Amniotic stem cell (primary cell): ENCODE data around the gene RORB.
"Not testable (repeated sequence)": the region's sequence is repeated elsewhere in the genome, so short reads cannot be mapped to it uniquely, and the experiment has no call there.

ENCODE experiments used
- DNase-seq: peaks from one replicate; lab custom pipeline; 2025; lab: John Stamatoyannopoulos, UW

Gene RORB

DNA sequence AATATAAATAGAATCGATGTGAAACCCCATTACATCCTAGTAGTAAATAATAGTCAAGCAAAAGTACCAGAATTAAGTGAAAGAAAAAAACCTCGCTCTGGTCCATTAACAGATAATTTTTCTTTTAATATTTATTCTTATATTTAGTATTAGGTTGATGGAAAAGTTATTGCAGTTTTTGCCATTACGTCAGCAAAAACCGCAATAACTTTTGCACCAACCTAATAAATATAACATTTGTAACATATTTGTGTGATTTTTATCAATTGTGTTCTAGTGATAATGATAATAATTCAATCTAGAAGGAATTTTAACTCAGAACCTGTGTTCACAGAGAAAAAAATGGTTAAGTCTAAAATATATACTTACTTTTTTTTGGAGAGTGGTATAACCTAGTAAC lies 16.1 kb downstream of the RORB start:
- no peak for DNase-seq

DNA sequence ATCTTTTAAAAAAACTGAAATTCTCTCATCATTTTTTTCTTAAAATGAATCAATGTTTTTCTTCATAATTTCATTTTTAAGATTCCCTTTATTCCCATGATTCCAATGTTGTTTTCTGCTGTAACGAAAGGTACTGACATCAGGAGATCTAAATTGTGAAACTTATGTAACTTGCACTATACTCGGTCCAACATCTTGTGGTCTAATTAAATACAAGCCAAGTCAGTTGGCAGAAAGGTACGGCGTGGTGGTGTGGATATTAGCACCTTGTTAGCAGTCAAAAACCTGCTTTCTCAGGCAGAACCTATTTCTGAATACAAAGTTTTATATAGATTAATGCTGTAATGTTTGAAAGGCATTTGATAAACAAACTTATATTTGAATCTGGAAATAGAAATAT lies 20.1 kb downstream of the RORB start:
- DNase-seq: no peak

DNA sequence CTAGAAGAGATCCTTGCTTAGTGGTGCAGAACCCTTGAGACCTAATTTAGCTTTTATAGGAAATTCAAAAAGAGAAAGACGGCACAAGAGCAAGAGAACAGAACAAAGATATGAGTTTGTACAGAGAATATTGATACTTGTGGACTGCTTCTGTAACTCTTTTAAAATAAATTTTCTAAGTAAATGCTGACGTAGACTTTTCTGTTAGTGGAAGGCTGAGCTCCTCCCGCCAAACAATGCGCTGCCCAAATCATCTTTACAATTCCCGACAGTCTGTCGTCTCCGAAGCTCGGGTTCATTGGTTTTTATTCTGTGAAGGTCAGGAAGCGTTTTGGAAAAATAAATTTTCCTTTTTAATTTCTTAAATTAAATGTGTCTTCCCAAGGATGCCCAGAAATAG lies 22.3 kb downstream of the RORB start:
- DNase-seq: no peak

DNA sequence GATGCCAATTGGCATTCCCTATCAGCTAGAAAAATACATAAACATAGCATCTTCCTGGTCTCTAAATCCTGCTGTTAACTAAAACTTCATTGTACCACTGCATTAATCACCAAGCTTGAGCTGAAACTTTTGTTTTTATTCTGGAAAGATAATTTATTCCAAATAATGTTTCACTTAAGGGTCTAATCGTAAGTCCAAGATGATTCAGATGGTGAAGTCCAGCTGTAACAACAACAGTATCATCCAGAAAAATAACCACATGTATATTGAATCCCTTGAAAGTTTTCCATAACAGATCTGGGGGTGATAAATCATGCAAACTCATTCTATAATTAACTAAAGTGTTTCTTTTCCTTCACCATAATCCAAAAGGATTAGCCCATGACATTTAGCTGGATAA lies 23.9 kb downstream of the RORB start:
- no peak for DNase-seq

DNA sequence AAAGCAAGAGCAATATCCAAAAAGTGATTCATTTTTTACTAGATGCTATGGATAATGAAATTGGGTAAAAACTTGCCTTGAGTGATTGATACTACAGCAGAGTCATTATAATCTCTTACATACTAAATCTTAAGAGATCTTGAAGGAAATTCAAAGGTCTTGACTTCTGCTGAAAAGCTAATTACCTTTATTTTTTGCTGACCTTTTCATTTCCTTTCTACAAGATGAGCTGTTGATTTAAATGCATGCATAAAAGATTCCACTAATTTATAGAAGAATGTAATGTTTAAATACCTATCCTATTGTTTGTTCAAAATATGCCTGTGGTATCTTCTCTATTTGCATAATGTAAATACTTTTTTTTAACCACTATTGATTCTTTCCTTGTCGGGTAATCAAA lies 27.2 kb downstream of the RORB start:
- DNase-seq: no peak

DNA sequence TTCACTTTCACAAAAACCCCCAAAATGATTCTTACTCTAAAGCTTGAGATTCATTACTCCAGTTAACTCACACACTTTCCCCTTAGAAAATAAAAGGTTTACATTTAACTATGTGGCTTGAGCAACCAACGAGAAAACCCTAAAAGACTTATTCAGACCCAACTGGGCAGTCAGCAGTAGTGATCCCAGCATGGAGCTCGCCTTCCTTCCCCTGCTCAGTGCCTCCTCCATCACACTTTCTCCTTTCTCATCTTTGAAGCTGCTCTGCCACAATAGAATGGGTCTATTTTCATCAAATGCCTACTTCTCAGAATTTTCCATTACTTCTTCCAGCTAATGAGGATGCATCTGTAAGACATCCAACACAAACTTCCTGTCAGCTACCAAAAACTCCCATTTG lies 29.1 kb downstream of the RORB start:
- no peak for DNase-seq

DNA sequence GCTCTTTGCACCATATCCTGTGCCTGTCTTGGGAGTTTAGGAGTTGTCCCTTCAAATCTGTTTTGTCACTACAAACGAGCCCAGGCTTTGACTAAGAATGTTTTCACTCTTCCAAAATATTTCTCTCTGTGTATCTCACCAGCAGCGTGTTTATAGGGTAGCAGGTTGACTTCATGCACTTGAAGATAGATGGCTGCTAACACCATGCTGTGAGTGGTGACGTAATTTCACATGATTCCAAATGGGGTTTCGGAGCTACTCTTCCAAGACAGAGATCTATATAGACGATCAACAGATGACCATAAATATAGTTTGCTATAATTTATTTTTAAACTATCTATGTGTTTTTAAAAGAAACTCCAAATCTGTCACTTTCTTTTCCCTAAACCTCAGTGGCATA lies 30.6 kb downstream of the RORB start:
- no peak for DNase-seq

DNA sequence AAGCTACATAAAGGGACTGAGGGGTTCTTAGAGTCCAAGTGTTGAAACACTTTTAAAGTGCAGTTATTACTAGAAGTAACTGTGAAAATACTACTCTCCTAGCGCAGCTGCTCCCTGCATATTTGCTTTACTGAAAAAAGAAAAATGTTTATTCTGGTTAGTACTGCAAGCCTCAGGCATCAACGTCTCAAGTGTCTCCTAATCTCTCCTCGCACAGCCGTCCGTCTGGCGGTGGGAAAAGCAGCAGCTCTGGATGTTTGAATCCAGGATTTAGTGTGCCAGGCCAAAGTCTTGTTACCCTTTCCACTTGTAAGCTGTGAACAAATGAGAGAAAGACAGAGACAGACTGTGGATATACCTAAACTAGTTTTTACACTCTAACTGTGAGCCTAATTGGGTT lies 31.1 kb downstream of the RORB start:
- no peak for DNase-seq

DNA sequence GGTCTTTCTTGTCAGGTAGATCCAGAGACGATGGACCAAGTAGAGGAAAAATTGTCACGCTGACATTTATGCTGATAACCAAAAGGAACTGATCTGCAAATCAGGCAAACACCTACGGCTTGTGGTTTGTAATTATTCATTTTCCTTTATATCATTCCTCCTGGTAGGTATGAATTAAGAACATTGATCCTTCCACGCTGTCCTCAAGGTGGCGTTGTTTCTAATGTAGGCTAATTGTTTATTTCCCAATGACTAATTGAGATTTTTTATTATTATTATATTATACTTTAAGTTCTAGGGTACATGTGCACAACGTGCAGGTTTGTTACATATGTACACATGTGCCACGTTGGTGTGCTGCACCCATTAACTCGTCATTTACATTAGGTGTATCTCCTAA lies 33.3 kb downstream of the RORB start:
- not testable (repeated sequence) for DNase-seq

DNA sequence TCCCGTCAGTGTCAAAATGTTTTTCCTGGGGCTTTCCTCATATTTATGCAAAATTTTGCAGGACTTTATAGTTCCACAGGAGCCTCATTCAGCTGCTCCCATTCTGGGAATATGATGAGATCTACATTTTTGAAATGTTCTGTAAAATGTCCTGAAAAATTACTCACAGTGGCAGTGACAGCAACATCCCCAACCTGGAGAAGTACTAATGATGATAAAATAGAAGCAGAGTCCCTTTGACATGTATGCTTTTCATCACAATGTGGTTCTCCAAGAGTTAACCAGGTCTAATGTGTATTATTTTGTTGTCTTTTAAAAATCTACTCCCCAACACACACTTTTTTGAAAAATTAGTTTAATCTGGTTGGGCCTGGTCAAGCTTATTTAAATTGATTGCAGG lies 36.1 kb downstream of the RORB start:
- no peak for DNase-seq

DNA sequence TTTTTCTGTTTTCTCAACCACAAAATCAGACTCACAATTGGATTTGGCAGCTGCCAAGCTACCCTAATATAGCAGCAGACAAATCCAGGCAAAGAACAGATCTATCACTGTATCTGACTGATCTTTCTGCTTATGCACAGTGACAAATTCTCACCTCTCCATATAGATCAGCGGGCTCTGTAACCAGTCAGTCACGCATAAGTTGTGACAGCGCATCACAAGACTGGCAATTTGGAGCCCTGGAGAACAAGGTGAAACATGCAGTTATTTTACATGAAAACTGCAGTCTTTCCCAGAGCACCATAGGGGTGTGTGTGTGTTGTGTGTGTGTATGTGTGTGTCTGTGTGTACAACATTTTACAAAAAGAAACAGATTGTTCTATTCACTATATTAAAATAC lies 37.7 kb downstream of the RORB start:
- DNase-seq: no peak

DNA sequence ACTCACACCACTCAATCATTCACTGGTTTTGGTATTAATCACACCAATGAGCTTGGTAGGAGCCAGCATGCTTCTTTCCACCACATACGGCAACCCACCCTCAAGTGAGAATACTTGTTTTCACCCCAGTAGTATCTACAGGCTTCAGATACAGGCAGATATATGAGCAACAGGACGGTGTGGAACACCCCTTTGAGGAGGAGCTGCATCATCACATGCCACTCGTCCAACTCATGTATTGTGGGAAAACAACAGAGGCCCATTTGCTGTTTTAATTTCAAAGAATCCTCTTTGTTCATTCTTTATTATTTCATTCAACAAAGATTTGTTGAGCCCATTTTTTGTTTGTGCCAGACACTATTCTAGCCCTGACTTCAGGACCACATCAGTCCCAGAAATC lies 46.0 kb downstream of the RORB start:
- DNase-seq: no peak

DNA sequence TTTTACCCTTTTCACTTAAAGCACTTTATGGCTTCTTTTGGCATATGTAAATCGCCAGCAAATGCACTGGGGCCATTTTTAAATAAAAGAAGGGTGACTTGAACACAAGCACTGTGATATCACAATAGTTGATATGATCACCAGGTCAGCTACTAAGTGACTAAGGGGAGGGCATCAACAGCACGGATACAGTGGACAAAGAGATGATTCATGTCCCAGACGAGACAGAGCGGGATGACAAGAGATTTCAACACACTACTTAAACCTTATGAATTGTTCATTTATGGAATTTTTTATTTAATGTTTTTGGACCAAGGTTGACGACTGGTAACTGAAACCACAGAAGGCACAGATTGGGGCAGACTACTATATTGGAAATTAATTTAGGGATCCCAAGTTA lies 54.1 kb downstream of the RORB start:
- no peak for DNase-seq

DNA sequence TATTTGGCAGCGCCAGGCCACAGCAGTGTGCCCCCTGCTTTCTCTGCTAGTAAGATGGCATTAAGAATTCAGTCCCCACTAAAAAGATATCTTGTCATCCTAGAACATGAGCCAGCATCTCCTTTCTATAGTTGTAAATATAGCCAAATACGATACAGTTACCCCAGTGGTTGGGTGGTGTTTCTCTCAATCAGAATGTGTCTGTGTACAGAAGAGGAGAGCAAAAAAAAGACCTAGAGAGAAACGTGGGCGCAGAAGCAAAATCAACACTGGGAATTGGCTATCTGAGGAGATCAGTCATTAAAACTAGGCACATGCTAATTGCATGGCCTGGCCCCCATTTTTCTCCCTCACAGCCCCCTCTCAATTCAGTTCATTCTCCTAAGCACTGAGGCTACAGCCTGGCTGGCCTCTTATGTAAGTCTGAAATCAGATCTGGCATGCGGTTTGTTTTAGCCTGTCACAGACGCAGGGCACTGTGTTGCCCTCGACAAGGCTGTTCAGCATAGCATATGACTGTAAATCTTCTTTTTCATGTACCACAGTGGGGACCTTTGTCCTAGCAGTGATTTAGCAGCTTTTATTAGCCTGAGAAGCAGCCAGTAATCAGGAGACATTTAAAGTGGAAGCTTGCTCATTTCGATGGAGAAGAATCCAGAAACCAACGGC lies 57.8 kb downstream of the RORB start:
- DNase-seq: no peak

DNA sequence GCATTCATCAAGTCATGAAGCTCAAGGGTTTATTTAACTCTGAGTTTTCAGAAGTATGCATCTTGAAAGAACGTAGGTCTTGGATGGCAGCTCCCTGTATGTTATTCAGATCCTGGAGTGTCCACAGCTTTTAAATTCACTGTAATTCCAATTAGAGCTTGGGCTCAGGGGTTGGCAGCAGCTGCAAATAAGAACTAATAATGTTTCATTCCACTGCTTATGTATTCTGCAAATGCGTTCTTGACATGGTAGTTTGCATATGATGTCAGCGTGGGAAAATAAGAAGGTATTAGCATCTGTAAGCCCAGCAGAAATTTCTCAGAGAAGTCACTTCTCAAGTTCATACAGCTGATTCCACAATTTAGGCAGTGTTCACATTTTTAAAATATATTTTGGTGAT lies 58.4 kb downstream of the RORB start:
- no peak for DNase-seq

DNA sequence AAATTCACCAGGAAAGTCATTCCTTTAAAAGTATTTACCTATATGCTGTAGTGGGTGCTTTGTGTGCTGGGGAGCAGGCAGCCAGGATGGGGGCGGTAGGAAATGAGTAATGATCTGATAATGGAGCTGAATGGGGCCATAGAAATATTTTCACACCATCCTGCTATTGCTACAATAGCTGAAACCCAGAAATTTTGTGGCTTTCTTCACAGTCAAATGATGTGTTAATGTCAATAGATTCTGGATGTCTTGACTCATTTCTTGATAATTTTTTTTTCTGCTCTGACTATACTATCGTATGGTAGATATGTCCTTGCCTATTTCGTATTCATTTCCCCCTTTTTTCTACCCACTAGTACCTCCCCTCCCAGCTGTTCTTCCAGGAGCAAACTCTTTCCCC lies 59.5 kb downstream of the RORB start:
- DNase-seq: no peak

DNA sequence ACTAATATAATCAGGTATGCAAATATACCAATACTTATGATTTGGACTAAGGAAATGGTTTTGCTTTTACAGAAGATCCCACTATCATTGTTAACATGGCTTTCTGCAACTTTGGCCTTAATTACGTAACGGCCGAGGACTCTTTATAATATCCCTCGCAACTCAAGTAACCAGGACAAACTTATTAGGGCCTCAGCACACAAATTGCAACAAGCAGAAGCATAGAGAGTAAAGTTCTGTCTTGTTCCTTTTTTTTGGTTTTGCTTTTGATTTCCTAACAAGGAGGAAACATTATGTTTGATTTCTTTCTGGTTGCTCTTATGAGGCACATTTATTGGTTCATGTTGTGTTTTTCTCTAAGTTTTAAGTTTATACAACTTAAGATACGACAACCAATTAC lies 60.4 kb downstream of the RORB start:
- DNase-seq: no peak

DNA sequence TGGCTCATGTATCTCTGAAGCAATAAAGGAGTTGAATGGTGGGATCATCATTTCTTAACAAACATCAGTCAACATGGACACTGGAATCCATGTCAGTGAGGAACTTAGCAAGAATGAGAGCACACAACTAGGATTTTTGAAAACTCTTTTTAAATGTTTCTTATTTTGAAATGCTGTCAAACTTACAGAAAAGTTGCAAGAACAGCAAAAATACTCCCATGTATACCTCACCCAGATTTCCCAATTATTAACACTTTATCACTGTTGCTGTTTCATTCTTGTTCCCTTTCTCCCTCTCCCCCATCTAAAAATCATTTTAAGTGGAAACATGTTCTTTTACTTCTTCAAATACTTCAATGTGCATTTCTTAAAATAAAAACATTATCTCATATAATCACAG lies 65.5 kb downstream of the RORB start:
- no peak for DNase-seq

DNA sequence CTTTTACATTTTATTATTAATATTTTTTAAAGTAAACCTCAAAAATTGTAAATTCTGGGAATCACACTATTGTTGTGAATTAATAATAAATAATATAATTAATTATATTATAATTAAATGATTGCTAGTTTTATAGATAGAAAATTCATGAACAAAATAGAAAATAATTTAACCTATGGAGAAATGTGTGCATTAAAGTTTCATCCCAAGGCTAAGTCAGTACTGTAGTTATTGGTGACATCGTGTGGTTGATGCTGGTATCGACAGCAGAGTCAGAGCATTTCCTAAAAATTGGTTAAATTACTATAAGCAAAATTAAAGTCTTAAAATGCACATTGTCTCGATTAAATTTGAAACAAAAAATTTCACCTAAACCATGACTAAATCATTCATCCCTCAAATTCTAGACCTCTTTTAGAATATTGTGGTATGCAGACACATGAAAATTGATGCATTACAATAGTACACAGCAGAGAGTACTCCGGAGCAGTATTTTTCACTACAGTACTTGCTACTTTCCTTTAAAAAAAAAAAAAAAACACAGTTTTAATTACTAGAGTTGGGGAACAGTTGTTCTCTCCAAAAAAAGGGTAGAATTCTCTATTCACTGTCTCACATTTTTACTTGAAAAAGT lies 73.9 kb downstream of the RORB start:
- no peak for DNase-seq

DNA sequence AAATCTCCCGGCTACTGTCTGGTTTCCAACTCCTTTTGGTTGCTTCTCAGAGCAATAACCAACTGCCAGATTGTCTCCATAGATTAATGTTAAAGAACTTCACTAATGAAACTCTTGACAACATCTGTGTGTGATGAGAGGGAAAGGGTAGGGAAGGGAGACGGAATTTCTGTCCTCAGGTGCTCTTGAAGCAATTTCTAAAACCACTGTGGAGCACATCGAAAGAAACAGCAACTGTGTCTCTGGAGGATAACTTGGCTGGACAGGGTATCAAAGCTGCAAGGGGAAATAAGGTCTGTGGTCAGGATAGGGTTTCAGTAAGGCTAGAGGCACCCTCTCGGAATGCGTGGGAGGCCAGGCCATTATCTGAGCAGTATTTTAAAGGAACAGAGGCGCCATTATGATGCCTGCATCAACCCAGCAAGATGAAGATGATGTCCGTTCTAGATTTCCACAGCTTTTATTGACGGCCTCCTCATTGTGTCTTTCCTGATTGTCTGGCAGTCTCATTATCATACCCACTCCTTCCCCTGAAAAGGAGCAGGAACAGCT lies 76.6 kb downstream of the RORB start:
- no peak for DNase-seq

DNA sequence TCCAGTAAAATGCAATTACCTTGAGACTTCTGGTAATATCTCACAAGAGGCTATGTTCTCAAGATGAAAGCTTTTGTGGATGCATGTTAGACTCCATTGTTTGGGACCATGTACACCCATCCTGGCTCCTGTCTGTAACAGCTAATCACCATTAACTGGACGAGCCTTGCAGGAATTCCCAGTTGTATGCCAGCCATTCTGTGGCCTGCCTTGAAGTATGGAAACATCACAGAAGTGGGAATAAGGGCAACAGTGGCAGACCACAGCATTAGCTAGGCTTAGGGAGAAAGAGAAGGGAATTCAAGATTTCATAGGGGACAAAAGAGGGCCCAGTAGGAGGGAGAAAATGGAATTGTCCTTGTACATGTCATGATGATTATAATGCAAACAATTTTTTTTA lies 79.0 kb downstream of the RORB start:
- no peak for DNase-seq

DNA sequence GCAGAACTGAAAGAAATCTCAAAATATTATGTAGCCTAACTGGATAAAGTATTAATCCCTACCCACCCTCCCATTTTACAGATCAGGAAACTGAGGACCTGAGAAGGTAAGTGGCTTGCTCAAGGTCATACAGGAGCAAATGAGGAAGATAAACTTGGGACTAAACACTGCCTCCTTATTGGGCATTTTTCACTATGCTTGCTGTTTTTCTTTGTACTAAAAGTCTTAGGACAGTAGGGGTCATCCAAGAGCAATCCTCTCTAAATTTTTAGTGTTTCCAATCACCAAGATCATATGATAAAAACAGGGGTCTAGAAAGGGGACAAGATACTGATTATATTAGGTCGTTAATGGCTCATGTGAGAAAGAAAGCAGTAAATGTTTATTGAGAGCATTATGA lies 80.8 kb downstream of the RORB start:
- DNase-seq: no peak

DNA sequence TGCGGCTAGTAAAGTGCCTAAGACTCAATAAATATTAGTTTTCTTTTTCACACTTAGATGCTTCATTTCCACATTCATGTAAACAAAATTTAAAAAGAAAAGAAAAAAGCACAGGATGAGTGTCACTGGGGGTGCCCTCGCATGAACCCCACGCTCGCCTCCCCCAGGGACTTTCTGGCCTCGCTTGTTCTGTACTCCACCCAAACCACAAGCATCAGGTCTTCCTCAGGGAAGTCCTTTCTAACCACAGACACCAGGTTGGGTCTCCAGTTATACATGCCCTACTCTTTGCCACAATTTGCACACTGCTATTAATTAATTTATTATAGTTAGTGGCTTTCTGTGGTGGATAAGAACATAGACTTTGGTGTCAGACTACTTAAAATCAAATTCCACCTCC lies 92.4 kb downstream of the RORB start:
- DNase-seq: no peak

DNA sequence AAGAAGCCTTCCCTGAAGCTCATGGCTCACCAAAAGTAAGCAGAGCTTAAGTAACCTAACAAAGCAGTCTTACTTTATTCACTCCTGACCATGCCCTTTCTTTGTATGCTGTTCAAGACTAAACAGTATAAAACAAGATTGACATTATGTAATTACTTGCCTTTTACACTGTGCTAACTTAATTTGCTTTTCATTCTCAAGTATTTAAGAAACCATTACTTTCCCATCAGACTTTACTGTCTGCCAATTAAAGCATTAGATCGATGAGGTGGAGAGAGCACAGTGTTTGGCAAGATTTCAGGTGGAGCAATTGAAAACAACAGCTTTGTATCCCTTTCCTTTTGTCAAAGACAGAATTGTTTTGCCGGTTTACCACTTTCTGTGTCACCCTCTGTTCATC lies 98.2 kb downstream of the RORB start:
- DNase-seq: no peak
